ENCODE measurements around the gene HNRNPH2. TPM values are rescaled to one million over a fixed set of nuclear protein-coding genes. Genes with fewer than 3 reads are reported as not detected.

Gene HNRNPH2
- total and polyA plus RNA-seq, 4 donors = 31.5 to 36.9 (median 34.8) TPM

GRCh38 chrX:101365301-101365795 is 42.7 kb upstream of the HNRNPH2 start:
- Histone ChIP-seq H3K36me3 (ENCODE audit: control insufficient read depth in 4 of 4, insufficient read depth in 3 of 4, low read depth in 1 of 4, low read length in 3 of 4) (peaks cover 0 to 2% (median 0%) of the 10 kb centered on the region in 4 donors), H3K27ac (ENCODE audit: low read depth in 1 of 2, low read length in 2 of 2) (no peak overlapping the region), H3K4me1 (ENCODE audit: control insufficient read depth in 4 of 4, insufficient read depth in 4 of 4, low read length in 3 of 4) (no peaks in the 10 kb centered on the region), H3K9ac (ENCODE audit: low read depth in 1 of 2, low read length in 2 of 2) (no peak overlapping the region), H3K4me3 (ENCODE audit: low read depth in 1 of 3, low read length in 3 of 3) (no peak overlapping the region), H3K27me3 (ENCODE audit: control insufficient read depth in 4 of 4, insufficient read depth in 4 of 4, low read length in 3 of 4) (no peaks in the 10 kb centered on the region), H3K9me3 (ENCODE audit: control insufficient read depth in 4 of 4, low read length in 3 of 4) (no peaks in the 10 kb centered on the region)
- 91% methylated on average over 1 of the region's 1 CpG for WGBS
- DNase-seq (ENCODE audit: low spot score) = no peak
- TF ChIP-seq RAD21 (IDR thresholded peaks at IDR 0.05) (no peak), ATF3 (IDR thresholded peaks at IDR 0.05) (no peak), GABPA (IDR thresholded peaks at IDR 0.05 in 1 of 2, conservative IDR thresholded peaks at IDR 0.05 in 1 of 2) (no peak), RXRA (IDR thresholded peaks at IDR 0.05) (no peak)

GRCh38 chrX:101368800-101369199 is 39.2 kb upstream of the HNRNPH2 start:
- Histone ChIP-seq H3K9me3 (ENCODE audit: control insufficient read depth in 4 of 4, low read length in 3 of 4) (no peaks in the 10 kb centered on the region), H3K4me1 (ENCODE audit: control insufficient read depth in 4 of 4, insufficient read depth in 4 of 4, low read length in 3 of 4) (no peaks in the 10 kb centered on the region), H3K9ac (ENCODE audit: low read depth in 1 of 2, low read length in 2 of 2) (no peak overlapping the region), H3K36me3 (ENCODE audit: control insufficient read depth in 4 of 4, insufficient read depth in 3 of 4, low read depth in 1 of 4, low read length in 3 of 4) (no peaks in the 10 kb centered on the region), H3K27me3 (ENCODE audit: control insufficient read depth in 4 of 4, insufficient read depth in 4 of 4, low read length in 3 of 4) (no peaks in the 10 kb centered on the region), H3K4me3 (ENCODE audit: low read depth in 1 of 3, low read length in 3 of 3) (no peak overlapping the region), H3K27ac (ENCODE audit: low read depth in 1 of 2, low read length in 2 of 2) (no peak overlapping the region)
- TF ChIP-seq CTCF (IDR thresholded peaks at IDR 0.05; ENCODE audit: low read depth, low read length, missing input control) = no peak
- TF ChIP-seq ATF3 (IDR thresholded peaks at IDR 0.05) = no peak
- TF ChIP-seq JUND (IDR thresholded peaks at IDR 0.05) = no peak
- no peak for TF ChIP-seq HNF4A (conservative IDR thresholded peaks at IDR 0.05)
- TF ChIP-seq ZBTB33 (IDR thresholded peaks at IDR 0.05) = no peak
- DNase-seq (ENCODE audit: low spot score) = no peak

- H3K36me3 ChIP-seq (ENCODE audit: control insufficient read depth in 4 of 4, insufficient read depth in 3 of 4, low read depth in 1 of 4, low read length in 3 of 4) = no peaks in the 10 kb centered on the region
- TF ChIP-seq TAF1 (conservative IDR thresholded peaks at IDR 0.05) (no peak), ATF3 (IDR thresholded peaks at IDR 0.05) (no peak), ZBTB33 (IDR thresholded peaks at IDR 0.05) (no peak)
- 73% methylated on average over 6 of the region's 6 CpGs for WGBS
- H3K4me1 ChIP-seq (ENCODE audit: control insufficient read depth in 4 of 4, insufficient read depth in 4 of 4, low read length in 3 of 4) = no peaks in the 10 kb centered on the region
- no peaks in the 10 kb centered on the region for H3K9me3 ChIP-seq (ENCODE audit: control insufficient read depth in 4 of 4, low read length in 3 of 4)
- DNase-seq (ENCODE audit: low spot score) = no peak
- H3K27ac ChIP-seq (ENCODE audit: low read depth in 1 of 2, low read length in 2 of 2) = no peak overlapping the region
- H3K4me3 ChIP-seq (ENCODE audit: low read depth in 1 of 3, low read length in 3 of 3) = no peak overlapping the region
- H3K27me3 ChIP-seq (ENCODE audit: control insufficient read depth in 4 of 4, insufficient read depth in 4 of 4, low read length in 3 of 4) = no peaks in the 10 kb centered on the region
- H3K9ac ChIP-seq (ENCODE audit: low read depth in 1 of 2, low read length in 2 of 2) = no peak overlapping the region
Observed at GRCh38 chrX:101369687-101370086, 38.3 kb upstream of the HNRNPH2 start.

Measured in liver (tissue), 9 donors.